Ovary (tissue), 9 donors: ENCODE data around the gene TOR1AIP2. TPM values are rescaled to one million over a fixed set of nuclear protein-coding genes. Genes with fewer than 3 reads are reported as not detected.

Source experiments
- DNase-seq, 5 donors: peaks; one replicate each; pipeline ENCODE4 v3.0.0-alpha.2; 2019 to 2020
- H3K27ac ChIP-seq, 2 donors: fragments of 200-600 bp; one replicate each; pipeline versions ENCODE4 v1.5.1 to v1.8.0; 2019 to 2022
- H3K27me3 ChIP-seq: fragments of 200-600 bp; one replicate; pipeline ENCODE4 v1.8.0; 2022
- H3K36me3 ChIP-seq: fragments of 200-600 bp; sonication (generic); one replicate; pipeline ENCODE4 v1.5.1; 2019
- H3K4me1 ChIP-seq: one replicate; pipeline ENCODE4 v1.8.1; 2013; ENCODE audit warnings: mild to moderate bottlenecking, moderate library complexity; ENCODE audit not compliant: insufficient read depth
- H3K4me3 ChIP-seq: fragments of 200-600 bp; sonication (generic); one replicate; pipeline ENCODE4 v1.5.1; 2017
- H3K9me3 ChIP-seq, 2 donors: fragments of 200-600 bp in 1 of 2; sonication (generic) in 1 of 2; one replicate each; pipeline versions ENCODE4 v1.5.1 to v1.8.1; 2013 to 2019; ENCODE audit warnings: mild to moderate bottlenecking in 1 of 2, moderate library complexity in 1 of 2
- CTCF ChIP-seq, 3 donors: fragments of 450-650 bp in 2 of 3; fragments of 200-600 bp in 1 of 3; IDR thresholded peaks; one replicate each; pipeline versions ENCODE4 v1.5.1 to v1.8.0; 2016 to 2022; ENCODE audit warnings: antibody characterized with exemption in 3 of 3, mild to moderate bottlenecking in 1 of 3
- EP300 ChIP-seq: sonication (generic); formaldehyde crosslinking; IDR thresholded peaks from one replicate; pipeline ENCODE4 v1.6.1; 2017; ENCODE audit warnings: antibody characterized with exemption
- POLR2A ChIP-seq: fragments of 450-650 bp; IDR thresholded peaks from one replicate; pipeline ENCODE4 v1.6.1; 2017; ENCODE audit warnings: antibody characterized with exemption, mild to moderate bottlenecking, moderate library complexity
- WGBS, 3 donors: extraction: QIAGEN DNeasy Blood & Tissue Kit in 1 of 3; methylation state at CpG; one replicate each; pipeline versions ENCODE4 v1.1.5 to v1.1.7; 2013 to 2017; 5-methylcytosine and 5-hydroxymethylcytosine counted together
- intact Hi-C, 4 donors: fragments of 100-400 bp; cut with DNase I; formaldehyde crosslinking; loops; one replicate each; pipeline versions ENCODE4 v1.11.0 to v1.15.1; 2022 to 2023
- polyA plus RNA-seq, 2 donors: library from polyadenylated mRNA; stranded (reverse); fragments of 200-250 nt in 1 of 2; fragments of 350-450 nt in 1 of 2; fragmentation: Illumina TruSeq in 1 of 2; extraction: RNeasy Lipid Tissue Mini Kit (QIAGEN cat#74804) in 1 of 2; gene quantifications; one replicate each; pipeline ENCODE4 v1.2.3, GENCODE V29; 2013 to 2014
- total RNA-seq, 7 donors: library from RNA; depleted of rRNA in 2 of 7; stranded (reverse); fragments of >200 nt in 2 of 7; fragmentation: NEBNext Ultra II Directional in 3 of 7; extraction: Animal tissue kit (Norgen Biotek cat#: 25700) in 3 of 7; gene quantifications; one replicate each; pipeline versions ENCODE4 v1.1.0 to v1.2.4, GENCODE V29; 2016 to 2023
- donor health status: DM: no; HTN: no; CAD: no; lungs with moderate emphysema.
- donor health status: DM: no; HTN: no; CAD: no.
- donor health status: Bipolar disorder and iron deficiency.
- donor health status: DM: yes; HTN: yes; CAD: no.
- donor health status: DM: no; HTN: no; CAD: no.
- donor health status: DM: yes; HTN: yes; CAD: no.

The TOR1AIP2 gene
- total and polyA plus RNA-seq, 9 donors, result 9.7 to 89.7 (median 70.4) TPM

GRCh38 chr1:179866616-179867015 is 11.0 kb downstream of the TOR1AIP2 start:
- no peak overlapping the region for H3K27ac ChIP-seq
- WGBS, 3 donors, result 93 to 95% (median 94%) methylated on average over 7 of the region's 7 CpGs
- TF ChIP-seq POLR2A, result no peak
- no peak for TF ChIP-seq EP300
- TF ChIP-seq CTCF (IDR thresholded peaks at IDR 0.05), result no peak

GRCh38 chr1:179865377-179865776 is 12.2 kb downstream of the TOR1AIP2 start:
- no peaks in the 10 kb centered on the region for H3K27me3 ChIP-seq
- TF ChIP-seq CTCF (IDR thresholded peaks at IDR 0.05) (no peak), EP300 (no peak), POLR2A (no peak)
- no peak overlapping the region for H3K4me3 ChIP-seq
- intact Hi-C loops, result loop anchor here in 3 of 4 donors (5.0 to 10.0 kb wide), 2 partner anchors 309 to 312 kb away; no protein-coding TSS in a partner anchor
- H3K36me3 ChIP-seq, result no peaks in the 10 kb centered on the region
- DNase-seq, result no peak
- no peaks in the 10 kb centered on the region for H3K9me3 ChIP-seq
- no peak overlapping the region for H3K27ac ChIP-seq
- WGBS, 3 donors, result 92 to 95% (median 93%) methylated on average over 6 of the region's 6 CpGs
- no peaks in the 10 kb centered on the region for H3K4me1 ChIP-seq

More at GRCh38 chr1:179866616-179867015, 11.0 kb downstream of the TOR1AIP2 start:
- intact Hi-C loops, result loop anchor here in 3 of 4 donors (5.0 to 10.0 kb wide), 2 partner anchors 308 to 311 kb away; no protein-coding TSS in a partner anchor
- H3K36me3 ChIP-seq, result no peaks in the 10 kb centered on the region
- H3K4me3 ChIP-seq, result no peak overlapping the region
- H3K9me3 ChIP-seq, result no peaks in the 10 kb centered on the region
- no peak for DNase-seq
- H3K4me1 ChIP-seq, result no peaks in the 10 kb centered on the region
- H3K27me3 ChIP-seq, result no peaks in the 10 kb centered on the region

GRCh38 chr1:179860652-179861051 is 17.0 kb downstream of the TOR1AIP2 start:
- H3K9me3 ChIP-seq, result no peaks in the 10 kb centered on the region
- H3K27me3 ChIP-seq, result no peaks in the 10 kb centered on the region
- no peaks in the 10 kb centered on the region for H3K4me1 ChIP-seq
- WGBS, 3 donors, result 77 to 83% (median 82%) methylated on average over 3 of the region's 3 CpGs
- no peak overlapping the region for H3K4me3 ChIP-seq
- intact Hi-C loops, result loop anchor here in 2 of 4 donors (10.0 kb wide), 1 partner anchor 314 kb away; no protein-coding TSS in a partner anchor
- H3K36me3 ChIP-seq, result no peaks in the 10 kb centered on the region
- no peak overlapping the region for H3K27ac ChIP-seq
- no peak for TF ChIP-seq CTCF (IDR thresholded peaks at IDR 0.05)
- no peak for TF ChIP-seq EP300
- TF ChIP-seq POLR2A, result no peak
- no peak for DNase-seq

GRCh38 chr1:179857009-179857408 is 20.6 kb downstream of the TOR1AIP2 start:
- Histone ChIP-seq H3K27me3 (no peaks in the 10 kb centered on the region), H3K4me1 (no peaks in the 10 kb centered on the region), H3K4me3 (no peak overlapping the region), H3K36me3 (no peaks in the 10 kb centered on the region), H3K9me3 (no peaks in the 10 kb centered on the region), H3K27ac (no peak overlapping the region)
- 93 to 97% (median 94%) methylated on average over 4 of the region's 4 CpGs for WGBS, 3 donors
- no peak for DNase-seq
- TF ChIP-seq EP300 (no peak), POLR2A (no peak), CTCF (IDR thresholded peaks at IDR 0.05) (no peak)
- intact Hi-C loops, result no loop called here
